NCI-H524 (cell line): ENCODE results near the gene VCP.

Experiments used
- DNase-seq, 2 experiments: peaks; one replicate each; lab custom pipeline; 2025; lab: John Stamatoyannopoulos, UW

VCP gene

DNA sequence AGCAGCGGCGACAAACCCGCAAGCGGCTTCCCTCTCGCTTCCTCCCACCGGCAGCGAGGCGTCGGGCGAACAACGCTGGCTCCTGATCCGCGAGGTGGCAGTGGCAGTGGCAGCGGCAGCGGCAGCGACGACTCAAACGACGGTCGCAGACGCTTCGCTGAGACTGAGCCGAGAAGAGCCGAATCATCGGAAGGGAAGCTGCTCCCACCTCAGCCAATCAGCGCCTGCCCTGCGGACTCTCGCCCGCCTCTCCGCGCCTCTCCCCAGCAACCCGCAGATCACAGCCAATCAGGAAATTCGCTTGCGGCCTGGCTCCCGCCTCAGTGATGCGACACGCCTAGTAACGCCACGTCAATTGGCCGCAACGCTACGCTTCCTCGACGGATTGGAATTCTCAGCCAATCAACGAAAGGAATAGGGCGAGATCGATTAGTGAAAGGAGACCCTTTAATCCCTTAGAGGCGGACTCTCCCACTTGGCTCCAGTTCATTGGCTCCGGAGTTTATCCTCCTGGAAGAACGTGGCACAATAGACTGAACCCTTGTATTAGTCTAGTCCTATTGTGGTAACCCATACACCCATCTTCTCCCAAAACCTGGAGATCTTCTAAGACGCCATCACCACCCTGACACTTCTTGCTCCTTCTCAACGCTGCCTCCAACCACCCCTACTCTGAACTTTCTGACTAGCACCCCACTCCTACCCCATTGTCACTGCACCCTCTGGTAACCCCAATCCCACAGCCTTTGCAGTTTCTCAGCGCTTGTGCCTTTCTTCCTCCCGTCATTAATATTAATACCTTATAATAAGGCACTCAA lies at the start of gene VCP:
Gene VCP, minus strand, starts transcription at position 165 of the 818 bp plus-strand sequence. CDS start 272 bp downstream, outside the sequence.
- DNase-seq: peak; percentile 98 to 99

DNA sequence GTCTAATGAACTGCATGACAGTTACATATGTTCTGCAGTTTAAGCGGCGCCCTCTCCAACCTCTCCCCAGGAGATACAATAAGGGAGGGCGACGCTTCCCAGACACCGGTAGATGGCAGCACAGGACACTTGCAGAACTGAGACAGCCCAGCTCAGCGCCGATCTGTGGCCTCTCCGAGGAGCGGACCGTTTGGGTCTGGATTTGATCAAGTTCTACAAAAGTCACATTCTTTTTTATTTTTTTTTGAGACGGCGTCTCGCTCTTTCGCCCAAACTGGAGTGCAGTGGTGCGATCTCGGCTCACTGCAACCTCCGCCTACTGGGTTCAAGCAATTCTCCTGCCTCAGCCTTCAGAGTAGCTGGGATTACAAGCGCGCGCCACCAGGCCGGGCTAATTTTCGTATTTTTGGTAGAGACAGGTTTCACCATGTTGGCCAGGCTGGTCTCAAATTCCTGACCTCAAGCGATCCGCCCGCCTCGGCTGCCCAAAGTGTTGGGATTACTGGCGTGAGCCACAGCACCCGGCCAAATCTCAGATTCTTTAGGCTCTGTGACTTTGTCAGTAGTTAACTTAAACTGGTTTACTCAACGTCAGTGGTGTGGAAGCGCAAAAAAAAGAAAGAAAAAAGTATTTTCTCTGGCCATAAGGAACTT lies 44.6 kb upstream of the VCP start:
- DNase-seq: peak; percentile 76 to 91

DNA sequence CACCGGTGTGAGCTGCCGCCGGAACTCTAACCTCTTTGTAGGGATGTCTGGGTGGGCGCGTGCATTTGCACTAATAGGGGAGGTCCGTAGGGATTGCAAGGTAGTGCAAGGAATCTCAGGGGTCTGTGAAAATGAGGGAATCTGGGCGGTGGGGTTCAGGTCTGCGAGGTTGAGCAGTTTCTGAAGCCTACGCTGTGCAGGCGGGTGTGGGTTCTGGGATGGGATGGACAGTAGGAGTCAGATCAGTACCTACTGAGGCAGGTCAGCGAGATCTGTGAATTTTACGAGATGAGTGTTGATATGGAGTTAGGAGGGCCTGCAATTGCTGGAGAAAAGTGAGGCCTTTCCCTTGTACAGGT lies 44.1 kb upstream of the VCP start:
- DNase-seq: no peak

DNA sequence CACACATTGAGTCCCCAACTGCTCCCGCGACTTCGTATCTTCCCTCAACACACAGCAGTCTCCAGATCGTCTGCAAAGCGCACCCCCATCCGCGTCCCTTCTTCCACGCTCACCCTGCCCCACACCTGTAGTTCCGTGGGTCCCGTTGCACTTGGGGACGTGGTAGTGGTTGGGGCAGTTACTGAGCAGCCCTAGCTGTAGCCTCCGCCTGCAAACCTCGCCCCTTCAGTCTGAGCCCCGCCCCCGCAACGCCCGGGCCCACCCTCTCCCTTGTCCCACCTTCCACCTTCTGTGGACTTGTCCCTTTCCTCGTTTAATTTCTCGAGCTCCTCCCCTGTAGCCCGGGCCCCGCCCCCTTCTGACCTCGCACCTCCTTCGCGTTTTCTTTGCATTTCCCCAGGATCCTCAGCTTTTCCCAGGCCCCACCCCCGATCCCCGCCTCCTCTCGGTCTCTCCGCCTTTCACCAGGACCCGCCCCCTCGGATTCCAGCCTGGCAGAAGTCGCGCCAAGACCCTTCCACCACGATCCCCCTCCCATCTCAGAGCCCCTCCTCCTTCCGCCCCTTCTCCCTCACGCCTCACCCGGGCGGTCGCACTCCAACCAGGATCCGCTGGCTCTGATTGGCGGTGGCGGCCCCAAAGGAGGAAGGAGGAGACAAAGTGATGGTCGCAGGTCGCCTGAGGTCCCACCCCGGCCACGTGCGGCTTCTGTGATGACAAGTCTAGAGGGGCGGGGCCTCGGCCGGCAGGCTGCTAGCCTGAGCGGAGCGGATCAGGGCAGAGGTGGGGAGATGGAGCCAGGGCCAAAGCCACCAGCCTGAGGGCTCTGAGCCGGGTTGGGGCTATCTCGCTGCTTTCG lies 43.5 kb upstream of the VCP start, which contains the start of gene ATOSB:
Gene ATOSB, minus strand, starts transcription at position 183 of the 859 bp plus-strand sequence. CDS start 7,588 bp downstream, outside the sequence.
- peak; percentile 95 to 99 for DNase-seq

DNA sequence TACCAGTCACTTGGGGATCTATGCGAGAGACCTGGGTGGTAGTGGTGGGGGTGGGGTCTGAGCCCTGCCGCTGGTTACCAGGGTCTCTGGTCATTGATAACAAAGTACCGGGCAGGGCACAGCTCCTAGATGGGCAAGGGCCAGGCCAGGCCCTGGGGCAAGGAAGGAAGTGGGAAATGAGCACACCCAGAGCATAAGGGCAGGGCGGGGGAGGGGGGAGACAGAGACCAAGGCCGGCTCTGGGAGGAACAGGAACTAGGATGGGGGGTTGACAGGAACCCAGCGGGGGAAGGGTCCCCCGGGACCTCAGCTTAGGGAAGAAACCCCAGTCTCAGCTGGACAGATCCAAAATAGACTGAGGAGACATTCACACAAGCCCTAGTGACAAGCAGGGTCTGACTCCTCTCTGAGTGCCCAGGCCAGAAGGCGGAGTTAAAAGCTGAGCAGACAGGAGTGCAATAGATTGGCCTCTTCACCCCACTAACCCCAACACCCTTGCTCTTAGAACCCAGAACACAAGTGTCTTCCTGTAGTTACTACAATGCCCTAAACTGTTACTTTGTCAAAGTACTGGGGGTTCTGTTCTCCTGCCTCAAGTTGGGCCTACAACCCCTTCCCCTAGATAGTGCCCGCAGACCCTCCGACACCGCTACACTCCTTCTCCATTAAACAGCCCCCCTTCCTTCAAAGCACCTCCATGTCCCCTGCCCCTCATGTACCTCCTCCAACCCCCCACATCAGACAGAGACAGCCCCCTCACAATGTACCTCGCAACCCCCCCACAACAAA lies 42.6 kb upstream of the VCP start:
- DNase-seq: peak in 1 of 2 experiments; percentile 24

DNA sequence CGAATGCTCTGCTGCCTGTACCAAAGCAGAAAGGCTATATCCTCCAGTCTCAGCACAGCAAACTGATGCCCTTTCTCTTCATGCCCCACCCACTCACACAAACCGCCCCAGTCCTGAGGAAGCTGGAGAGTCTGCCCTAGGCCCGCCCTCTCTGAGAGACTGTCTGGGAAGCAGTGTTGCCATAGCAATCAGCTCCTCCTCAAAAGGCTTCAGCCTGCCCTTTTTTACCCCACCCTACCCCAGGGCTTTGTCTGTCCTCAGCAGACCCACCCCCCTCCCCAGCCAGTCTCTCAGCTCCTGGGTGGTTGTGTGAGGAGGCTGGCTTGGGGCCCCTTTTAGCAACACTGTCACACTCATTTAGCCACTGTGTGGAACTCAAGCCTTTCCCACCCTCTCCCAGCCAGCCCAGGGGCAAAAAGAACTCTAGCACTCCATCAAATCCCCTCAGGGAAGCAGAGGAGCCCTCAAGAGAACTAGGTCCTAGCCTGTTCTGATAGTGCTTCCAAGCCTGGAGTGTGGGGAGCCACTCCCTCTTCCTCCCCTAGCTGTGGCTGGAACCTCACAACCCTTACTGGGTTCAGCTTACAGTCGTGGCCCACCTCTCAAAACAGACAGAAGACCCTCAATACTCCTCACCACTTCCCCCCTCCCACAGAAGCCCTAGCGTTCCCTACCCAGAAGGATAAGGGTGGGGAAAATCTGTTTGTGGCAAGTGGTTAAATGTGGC lies 41.9 kb upstream of the VCP start:
- peak; percentile 27 to 70 for DNase-seq

DNA sequence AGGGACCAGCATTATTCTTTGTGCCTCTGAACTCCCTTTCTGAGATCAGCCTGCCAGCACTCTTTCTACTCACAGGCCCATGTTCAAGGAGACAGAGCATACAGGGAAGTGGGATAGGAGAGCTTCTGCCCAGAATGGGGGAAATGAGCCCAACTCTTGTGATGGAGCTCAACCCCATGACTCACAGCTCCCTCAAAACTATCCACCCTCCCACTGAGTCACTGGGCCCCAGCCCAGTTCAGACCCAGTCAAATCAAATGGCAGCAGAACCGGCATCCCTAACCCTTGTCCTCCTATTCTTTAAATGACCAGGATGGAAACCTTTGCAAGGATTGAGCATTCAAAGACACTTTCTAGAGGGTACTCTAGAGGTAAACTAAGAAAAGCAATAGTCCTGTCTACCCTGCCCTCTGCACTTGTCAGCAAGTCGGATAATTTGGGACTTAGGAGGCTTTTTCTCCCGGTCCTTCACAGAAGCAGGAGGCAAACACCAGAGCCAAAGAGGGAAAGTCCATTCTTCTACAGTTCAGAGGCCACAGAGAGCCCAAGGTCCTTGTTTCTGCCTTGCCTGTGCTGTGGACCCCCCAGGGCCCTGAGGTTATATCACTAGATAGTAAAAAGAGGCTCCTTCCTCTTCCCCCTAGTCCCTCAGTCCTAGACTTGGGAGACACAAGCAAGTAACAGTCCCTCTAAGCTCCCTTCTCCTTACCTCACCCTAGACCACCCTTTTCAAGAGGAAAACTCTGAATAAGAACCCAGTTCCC lies 40.0 kb upstream of the VCP start:
- DNase-seq: no peak

DNA sequence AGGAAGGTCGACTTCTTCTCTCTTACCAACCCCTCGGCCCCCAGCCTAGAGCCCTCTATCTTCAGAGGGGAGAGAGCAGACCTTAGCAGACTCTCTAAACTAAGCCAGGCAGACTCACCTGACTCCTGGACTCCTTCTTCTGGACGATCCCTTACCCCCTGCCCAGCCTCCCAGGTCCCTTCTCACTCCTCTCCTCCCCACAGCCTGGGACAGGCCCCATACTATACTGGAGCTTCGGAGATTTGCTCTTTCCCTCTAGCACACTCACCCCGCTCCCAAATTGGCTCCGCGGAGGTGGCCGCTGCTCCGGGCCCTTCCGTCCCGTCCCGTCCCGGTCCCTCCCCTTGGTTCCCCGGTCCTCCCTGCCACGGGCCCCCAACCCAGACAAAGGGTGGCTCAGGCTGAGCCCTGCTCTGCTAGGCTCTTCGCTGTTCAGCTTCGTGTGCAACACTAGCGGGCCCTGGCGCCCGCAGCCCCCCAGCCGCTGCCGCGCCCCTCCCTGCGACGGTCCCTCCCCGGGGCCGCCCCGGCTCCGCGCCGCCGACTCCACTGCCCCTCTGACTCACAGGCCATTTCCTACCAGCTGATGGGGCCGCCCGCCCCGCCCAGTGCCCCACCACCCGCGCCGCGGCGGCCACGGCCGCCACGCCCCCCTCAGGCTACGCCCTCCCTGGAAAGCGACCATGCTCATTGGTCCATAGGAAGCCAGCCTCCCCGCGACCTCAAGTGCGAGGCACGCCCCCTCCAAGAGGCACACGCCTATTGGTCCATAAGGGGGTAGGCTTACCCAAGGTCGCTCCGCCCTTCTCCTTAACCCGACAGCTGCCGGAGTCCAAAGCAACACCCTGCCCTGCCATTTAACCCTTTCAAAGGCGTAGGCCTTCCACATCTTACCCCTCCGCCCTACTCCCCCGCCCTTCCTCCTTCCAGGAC lies 38.8 kb upstream of the VCP start:
- DNase-seq: peak; percentile 95 to 96

DNA sequence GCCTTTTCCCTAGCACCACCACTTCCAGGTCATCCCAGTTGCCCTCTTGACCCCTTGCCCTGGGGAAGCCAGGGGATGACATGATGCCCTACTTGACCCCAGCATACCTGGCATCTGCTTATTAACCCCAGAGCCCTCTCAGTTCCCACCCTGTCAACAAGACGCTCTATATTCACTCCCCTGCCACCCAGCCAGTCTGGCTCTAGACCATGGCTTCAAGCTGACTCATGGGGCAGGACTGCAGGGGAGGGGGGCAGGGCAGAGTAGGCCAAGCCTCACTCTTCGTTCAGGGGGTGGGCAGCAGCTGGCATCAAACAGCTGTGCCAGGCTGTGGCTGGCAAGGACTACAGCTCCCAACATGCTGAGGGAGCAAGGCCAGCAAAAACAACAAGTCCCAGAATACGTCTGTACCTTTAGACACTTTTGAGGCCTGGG lies 37.9 kb upstream of the VCP start:
- DNase-seq: no peak

DNA sequence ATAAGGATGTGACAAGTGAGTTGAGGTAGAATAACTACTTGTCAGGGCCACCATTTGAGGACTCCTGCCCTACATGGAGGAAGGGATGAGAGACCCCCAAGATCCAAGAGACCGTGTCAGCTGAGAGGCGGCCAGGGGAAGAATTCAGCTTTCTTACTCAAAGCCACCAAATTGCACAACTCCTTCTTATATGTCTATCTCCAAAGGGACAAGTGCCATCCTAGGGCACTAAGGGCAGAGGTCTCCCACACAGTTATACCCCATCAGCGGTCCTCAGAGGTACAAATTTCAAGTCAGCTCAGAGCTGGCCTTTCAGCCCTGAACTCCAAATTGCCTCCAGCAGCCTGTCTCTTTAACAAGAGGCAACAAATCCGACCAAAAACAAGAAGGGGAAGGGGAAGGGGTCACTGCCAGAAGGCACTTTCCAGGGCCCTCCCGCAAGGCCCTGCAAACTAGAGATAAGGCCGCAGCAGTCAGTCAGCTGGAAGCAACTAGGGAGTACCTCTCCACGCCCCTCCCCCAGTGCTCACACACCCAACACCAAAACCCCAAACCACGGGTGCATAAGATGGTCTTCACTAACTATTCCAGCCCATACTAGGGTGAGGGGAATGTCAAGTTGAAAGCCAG lies 36.6 kb upstream of the VCP start:
- no peak for DNase-seq

DNA sequence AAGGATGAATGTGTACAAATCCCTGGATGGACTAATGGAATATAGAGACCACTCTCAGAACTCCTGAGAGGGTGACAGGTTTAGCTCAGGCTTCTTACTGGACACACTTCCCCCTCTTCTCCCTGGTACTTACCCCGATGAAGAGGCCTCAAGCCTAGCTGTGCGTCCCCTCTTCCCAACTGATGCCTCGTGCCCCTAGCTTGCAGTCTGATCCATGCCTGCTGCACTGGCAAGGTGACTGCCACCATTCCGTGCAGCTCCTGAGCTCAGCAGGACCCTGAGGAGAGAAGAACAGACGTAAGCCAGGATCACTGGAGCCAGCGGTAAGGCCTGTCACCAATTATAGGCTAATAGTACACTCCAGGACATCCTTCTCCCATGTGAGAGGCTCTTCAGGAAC lies 36.0 kb upstream of the VCP start:
- no peak for DNase-seq

DNA sequence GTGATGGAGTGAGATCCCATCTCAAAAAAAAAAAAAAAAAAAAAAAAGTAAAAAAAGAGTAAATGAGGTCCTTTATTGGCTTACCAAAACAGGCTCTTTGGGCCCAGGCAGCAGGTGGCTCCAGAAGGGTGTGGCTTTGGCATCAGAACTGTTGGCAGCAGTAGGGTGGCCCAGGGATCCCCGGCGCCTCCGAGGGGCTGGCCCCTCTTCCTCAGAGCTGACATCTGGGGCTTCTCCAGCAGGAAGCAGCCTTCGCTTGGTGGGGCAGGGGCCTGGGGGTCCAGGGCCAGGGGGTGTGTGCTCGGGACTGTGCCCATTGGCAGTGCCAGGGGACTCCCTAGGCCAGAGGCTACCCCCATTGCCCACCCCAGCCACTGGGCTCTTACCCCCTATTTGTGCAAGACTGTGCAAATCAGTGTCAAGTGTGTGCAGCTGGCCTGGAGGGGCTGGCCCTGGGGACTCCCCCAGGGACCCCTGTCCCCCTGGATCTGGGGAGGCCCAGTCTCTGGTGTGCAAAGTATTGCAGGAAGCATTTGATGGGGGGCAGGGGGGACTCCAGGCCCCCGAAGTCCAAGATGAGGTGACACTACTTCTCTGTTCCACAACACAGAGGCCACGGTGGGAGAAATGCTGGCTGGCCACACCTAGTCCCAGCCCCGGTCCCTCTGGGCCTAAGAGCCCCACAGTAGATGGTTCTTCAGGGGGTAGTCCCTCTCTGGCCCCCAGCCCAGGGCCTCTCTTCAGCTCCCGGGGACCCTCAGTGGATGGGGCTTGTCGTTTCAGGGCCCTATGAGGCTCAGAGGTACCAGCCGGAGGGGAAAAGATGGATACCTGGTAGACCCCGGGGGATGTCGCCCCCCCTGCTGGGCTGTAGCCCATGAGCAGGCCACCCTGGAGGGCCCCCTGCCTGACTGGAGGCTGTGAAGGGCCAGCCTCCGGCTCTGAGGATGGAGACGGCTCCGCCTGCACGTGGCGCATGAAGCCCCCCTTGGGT lies 35.2 kb upstream of the VCP start:
- DNase-seq: no peak

DNA sequence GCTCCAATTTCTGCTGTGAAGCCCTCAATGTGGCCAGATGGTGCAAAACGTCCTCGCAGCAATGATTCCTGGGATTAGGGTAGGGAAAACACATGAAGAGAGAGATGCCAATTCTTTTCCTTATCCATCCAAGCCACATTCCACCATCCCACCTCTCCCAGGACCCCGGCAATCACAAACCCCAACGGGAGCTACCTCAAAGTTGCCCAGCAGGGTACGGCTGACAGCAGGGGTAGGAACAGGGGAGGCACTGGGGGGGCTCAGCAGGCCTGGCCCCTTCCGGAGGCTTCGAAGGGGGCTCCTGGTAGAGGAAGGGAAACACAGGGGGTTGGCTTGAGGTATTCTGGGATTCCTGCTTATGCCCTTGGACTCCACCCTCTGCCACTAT lies 33.9 kb upstream of the VCP start:
- no peak for DNase-seq

DNA sequence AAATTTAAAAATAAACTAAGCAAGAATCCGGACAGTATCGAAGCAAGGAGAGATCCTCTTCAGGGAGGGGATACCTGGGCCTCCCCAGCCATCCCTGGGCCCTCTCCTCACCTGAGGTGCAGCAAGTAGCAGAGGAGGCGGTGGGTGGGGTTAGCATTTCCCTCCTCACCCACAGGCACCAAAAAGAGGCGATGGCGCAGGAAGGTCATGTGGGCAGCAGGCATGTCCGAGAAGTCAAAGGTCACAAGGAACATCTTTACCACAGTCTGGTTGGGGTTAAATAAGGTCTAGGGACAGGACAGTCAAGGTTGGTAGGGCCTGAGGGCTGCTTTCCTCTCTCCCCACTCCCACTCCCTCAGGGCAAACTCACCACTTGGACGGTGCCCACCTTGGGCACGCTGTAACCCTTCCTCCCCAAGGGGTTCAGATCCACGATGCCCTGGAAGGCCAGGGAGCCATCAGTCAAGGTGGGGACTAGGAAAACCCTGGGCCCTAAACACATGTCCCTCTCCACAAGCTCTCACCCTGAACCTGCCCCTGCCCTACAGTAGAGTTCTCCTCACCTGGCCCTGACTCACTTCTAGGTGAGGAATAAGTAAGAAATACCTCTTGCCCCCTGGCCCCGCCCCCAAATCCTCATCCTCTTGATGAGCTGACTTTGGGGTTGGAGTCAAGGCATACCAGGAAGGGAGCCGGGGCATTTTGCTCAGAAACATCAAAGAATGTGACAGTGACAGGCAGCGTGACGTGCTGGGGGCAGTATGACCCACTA lies 33.3 kb upstream of the VCP start:
- no peak for DNase-seq

DNA sequence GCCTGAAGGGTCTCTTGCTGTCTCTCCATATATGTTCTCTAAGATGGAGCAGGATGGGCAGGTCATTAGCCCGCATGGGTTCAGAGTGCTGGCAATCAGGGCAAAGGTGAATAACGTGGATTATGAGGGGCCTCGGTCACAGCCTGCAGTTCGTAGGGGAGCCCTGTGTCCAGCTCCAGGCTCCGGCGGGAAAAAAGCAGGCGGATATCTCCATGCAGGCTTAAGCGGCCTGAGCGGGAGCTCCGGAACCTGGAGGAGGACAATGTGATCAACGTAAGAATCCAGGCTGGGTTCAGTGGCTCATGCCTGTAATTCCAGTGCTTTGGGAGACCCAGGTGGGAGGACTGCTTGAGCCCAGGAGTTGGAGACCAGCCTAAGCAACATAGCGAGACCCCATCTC lies 32.7 kb upstream of the VCP start:
- no peak for DNase-seq

DNA sequence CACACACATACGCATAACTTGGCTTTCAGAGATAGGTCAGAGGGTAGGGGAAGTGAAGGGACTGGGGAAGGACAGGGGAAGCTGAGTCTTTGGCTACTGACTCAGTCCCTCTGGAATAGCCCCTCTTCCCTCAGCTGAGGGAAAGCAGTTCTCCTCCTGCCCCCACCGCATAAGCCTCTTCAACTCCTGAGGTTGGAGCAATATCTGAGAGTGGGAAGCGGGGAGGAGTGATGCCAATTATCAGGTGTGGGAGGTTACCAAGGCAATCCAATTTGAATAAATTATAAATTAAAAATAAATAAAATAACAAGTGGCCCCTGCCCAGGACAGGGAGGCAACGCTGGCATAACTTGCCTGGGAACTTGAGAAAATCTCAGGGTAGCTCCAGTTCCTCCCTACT lies 32.2 kb upstream of the VCP start:
- no peak for DNase-seq
